Testis (tissue), 3 donors: ENCODE measurements around the gene VPS8. TPM values are rescaled to one million over a fixed set of nuclear protein-coding genes. Genes with fewer than 3 reads are reported as not detected.
A peak's percentile ranks its signal among the peaks of the same experiment; 100 is the strongest.

Experiments used
- DNase-seq: peaks from one replicate; pipeline ENCODE4 v3.0.0-alpha.2; 2019
- H3K27ac ChIP-seq, 2 donors: fragments of 200-600 bp; sonication (generic); one replicate each; pipeline ENCODE4 v1.5.1; 2019
- H3K27me3 ChIP-seq: fragments of 200-600 bp; sonication (generic); one replicate; pipeline ENCODE4 v1.5.1; 2019
- H3K36me3 ChIP-seq: fragments of 200-600 bp; sonication (generic); one replicate; pipeline ENCODE4 v1.5.1; 2017; ENCODE audit warnings: low read depth; ENCODE audit errors: missing control alignments
- H3K4me1 ChIP-seq: fragments of 200-600 bp; sonication (generic); one replicate; pipeline ENCODE4 v1.5.1; 2019
- H3K4me3 ChIP-seq, 2 donors: fragments of 200-600 bp; sonication (generic); one replicate each; pipeline ENCODE4 v1.5.1; 2017 to 2019
- H3K9me3 ChIP-seq: fragments of 200-600 bp; sonication (generic); one replicate; pipeline ENCODE4 v1.5.1; 2017
- POLR2A ChIP-seq: fragments of 450-650 bp; IDR thresholded peaks from one replicate; pipeline ENCODE4 v1.6.1; 2017; ENCODE audit warnings: antibody characterized with exemption, mild to moderate bottlenecking, moderate library complexity
- WGBS, 2 donors: methylation state at CpG; one replicate each; pipeline ENCODE4 v1.1.5; 2018; 5-methylcytosine and 5-hydroxymethylcytosine counted together
- intact Hi-C: fragments of 100-400 bp; cut with DNase I; formaldehyde crosslinking; loops from one replicate; pipeline ENCODE4 v1.15.1; 2023; ENCODE audit warnings: low total_unique reads
- polyA plus RNA-seq: library from polyadenylated mRNA; stranded (reverse); fragments of 350-450 nt; fragmentation: Illumina TruSeq; extraction: RNeasy Lipid Tissue Mini Kit (QIAGEN cat#74804); gene quantifications from one replicate; pipeline ENCODE4 v1.2.3, GENCODE V29; 2014; ENCODE audit warnings: low read depth, low replicate concordance; ENCODE audit not compliant: insufficient read depth
- total RNA-seq, 2 donors: library from RNA; depleted of rRNA; stranded (reverse); fragments of >200 nt; gene quantifications; one replicate each; pipeline ENCODE4 v1.2.3, GENCODE V29; 2016
- TF ChIP-seq, protein P1 (sequence below), 3 experiments: fragments of 450-650 bp in 2 of 3; fragments of 200-600 bp in 1 of 3; sonication (generic) in 1 of 3; IDR thresholded peaks; one replicate each; pipeline ENCODE4 v1.5.1; 2016 to 2019; ENCODE audit warnings: antibody characterized with exemption in 3 of 3, mild to moderate bottlenecking in 2 of 3, moderate library complexity in 1 of 3

VPS8 gene
- total and polyA plus RNA-seq, 3 donors from 2014 or later: 65.8 to 127 (median 88.0) TPM

DNA sequence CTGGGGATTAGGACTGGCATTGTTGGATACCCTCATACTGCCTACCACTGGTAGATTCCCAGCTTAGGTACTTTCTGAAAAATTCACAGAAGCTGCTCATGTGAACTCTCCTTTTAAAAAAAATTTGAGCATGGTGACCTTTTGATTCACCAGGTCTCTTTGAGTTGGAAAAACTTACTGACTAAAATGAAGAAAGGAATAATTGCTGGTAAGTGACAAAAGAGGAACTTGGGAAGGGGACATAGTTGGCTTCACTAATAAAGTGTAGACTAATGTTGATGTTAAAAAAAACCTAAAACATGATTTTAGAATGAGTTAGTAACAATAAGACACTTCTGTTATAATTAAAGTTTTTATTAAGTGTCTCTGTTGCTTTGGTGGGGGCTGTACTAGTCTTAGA, 8.6 kb downstream of the VPS8 start:
- Histone ChIP-seq H3K27ac (no peak overlapping the region), H3K36me3 (no peaks in the 10 kb centered on the region), H3K9me3 (no peaks in the 10 kb centered on the region), H3K4me1 (peaks cover 3% of the 10 kb centered on the region), H3K4me3 (no peak overlapping the region), H3K27me3 (no peaks in the 10 kb centered on the region)
- TF ChIP-seq, protein P1, sequence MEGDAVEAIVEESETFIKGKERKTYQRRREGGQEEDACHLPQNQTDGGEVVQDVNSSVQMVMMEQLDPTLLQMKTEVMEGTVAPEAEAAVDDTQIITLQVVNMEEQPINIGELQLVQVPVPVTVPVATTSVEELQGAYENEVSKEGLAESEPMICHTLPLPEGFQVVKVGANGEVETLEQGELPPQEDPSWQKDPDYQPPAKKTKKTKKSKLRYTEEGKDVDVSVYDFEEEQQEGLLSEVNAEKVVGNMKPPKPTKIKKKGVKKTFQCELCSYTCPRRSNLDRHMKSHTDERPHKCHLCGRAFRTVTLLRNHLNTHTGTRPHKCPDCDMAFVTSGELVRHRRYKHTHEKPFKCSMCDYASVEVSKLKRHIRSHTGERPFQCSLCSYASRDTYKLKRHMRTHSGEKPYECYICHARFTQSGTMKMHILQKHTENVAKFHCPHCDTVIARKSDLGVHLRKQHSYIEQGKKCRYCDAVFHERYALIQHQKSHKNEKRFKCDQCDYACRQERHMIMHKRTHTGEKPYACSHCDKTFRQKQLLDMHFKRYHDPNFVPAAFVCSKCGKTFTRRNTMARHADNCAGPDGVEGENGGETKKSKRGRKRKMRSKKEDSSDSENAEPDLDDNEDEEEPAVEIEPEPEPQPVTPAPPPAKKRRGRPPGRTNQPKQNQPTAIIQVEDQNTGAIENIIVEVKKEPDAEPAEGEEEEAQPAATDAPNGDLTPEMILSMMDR (IDR thresholded peaks at IDR 0.05): no peak
- TF ChIP-seq POLR2A: no peak
- intact Hi-C loops: no loop called here
- DNase-seq: no peak

GRCh38 chr3:184821034-184821433, 9.1 kb downstream of the VPS8 start:
- Histone ChIP-seq H3K27ac (no peak overlapping the region), H3K4me1 (peaks cover 3% of the 10 kb centered on the region), H3K27me3 (no peaks in the 10 kb centered on the region), H3K9me3 (no peaks in the 10 kb centered on the region), H3K36me3 (no peaks in the 10 kb centered on the region), H3K4me3 (no peak overlapping the region)
- WGBS, 2 donors: 92 to 95% methylated on average over 4 of the region's 4 CpGs
- TF ChIP-seq, protein P1 (IDR thresholded peaks at IDR 0.05): no peak
- no peak for TF ChIP-seq POLR2A
- no peak for DNase-seq
- intact Hi-C loops: no loop called here

DNA sequence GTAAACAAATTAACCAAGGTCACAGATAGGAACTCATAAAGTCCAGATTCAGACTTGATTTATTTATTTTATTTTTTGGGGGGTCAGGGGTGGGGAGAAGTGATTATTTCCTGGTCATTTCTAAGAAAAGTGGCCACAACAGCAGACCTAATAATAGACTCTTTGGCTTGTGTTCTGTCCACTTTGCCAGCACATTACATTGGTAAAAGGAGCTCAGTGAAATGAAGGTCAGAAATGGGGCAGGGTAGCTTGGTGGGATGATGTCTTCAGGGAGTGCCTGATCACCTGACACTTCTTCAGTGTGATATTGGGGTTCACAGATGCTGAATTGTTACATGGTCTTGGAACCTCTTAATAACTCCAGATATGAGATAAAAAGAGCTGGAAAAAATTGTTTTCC, 10.1 kb downstream of the VPS8 start:
- no peaks in the 10 kb centered on the region for H3K27me3 ChIP-seq
- no peak overlapping the region for H3K4me3 ChIP-seq
- no peaks in the 10 kb centered on the region for H3K9me3 ChIP-seq
- no peak for TF ChIP-seq POLR2A
- TF ChIP-seq, protein P1 (IDR thresholded peaks at IDR 0.05): no peak
- H3K27ac ChIP-seq: peak overlapping the region in 1 of 2 donors; percentile 34
- intact Hi-C loops: no loop called here
- H3K4me1 ChIP-seq: peaks cover 3% of the 10 kb centered on the region
- peak; percentile 35 for DNase-seq
- H3K36me3 ChIP-seq: no peaks in the 10 kb centered on the region

GRCh38 chr3:184822654-184823053, 10.7 kb downstream of the VPS8 start:
- H3K4me3 ChIP-seq: no peak overlapping the region
- no peak for DNase-seq
- TF ChIP-seq, protein P1 (IDR thresholded peaks at IDR 0.05): no peak
- TF ChIP-seq POLR2A: no peak
- intact Hi-C loops: no loop called here
- no peaks in the 10 kb centered on the region for H3K9me3 ChIP-seq
- no peak overlapping the region for H3K27ac ChIP-seq
- H3K27me3 ChIP-seq: no peaks in the 10 kb centered on the region
- no peaks in the 10 kb centered on the region for H3K36me3 ChIP-seq
- peaks cover 3% of the 10 kb centered on the region for H3K4me1 ChIP-seq
- 34 to 35% methylated on average over 1 of the region's 1 CpG for WGBS, 2 donors

DNA sequence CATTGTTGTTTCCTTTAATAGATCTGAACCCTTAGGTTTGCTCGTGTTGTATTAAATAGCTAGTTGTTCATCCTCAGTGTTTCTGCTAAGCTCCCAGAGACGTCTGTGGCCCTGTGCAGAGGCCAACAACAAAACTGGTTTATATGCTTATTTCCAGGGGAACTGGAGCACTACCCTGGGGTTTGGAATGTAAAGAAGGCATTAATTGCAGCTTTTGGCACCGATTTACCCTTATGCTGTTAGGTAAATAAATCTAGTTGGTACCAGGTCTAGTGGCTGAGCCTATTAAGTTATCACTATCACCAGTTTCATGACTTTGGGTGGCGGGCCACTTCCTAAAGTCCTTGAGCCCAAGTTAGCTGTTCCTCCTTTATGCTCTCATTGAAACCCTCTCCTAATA, 12.0 kb downstream of the VPS8 start:
- Histone ChIP-seq H3K9me3 (no peaks in the 10 kb centered on the region), H3K4me1 (peaks cover 3% of the 10 kb centered on the region), H3K4me3 (no peak overlapping the region), H3K27ac (no peak overlapping the region), H3K27me3 (no peaks in the 10 kb centered on the region), H3K36me3 (no peaks in the 10 kb centered on the region)
- DNase-seq: no peak
- intact Hi-C loops: no loop called here
- TF ChIP-seq, protein P1 (IDR thresholded peaks at IDR 0.05): no peak
- TF ChIP-seq POLR2A: no peak
- WGBS, 2 donors: 82 to 84% methylated on average over 4 of the region's 4 CpGs
